ENCODE measurements around the gene CENPB.

Gene CENPB

DNA sequence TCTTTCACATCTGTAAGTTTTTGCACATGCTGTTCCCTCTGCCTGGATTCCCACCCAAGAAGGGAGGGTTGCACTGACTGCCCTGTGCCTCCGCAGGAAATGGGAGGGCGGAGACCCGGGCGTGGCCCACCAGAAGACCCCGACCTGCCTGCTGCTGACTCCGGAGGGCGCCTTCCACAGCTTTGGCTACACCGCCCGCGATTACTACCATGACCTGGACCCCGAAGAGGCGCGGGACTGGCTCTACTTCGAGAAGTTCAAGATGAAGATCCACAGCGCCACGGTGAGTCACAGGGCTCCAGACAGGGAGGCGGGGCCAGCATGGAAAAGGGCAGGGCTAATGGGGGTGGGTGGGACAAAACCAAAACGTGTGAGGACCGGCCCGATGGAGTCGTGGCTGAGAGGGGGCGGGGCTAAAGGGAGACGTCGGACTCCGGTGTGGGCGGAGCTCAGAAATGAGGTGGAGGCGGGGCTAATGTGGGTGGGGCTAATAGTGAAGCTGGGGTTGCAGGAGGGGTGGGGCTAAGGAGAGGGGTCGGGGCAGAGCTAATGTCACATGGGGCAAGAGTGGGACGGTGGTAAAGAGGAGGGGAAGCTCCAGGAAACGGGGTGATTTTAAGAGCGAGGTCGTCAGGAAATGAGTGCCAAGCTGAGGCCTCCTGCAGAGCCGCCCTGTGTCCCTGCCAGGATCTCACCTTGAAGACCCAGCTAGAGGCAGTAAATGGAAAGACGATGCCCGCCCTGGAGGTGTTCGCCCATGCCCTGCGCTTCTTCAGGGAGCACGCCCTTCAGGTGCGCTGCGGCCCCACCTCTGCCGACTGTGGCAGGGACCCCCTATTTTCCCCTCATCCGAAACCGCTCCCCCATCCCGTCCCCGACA is 41.5 kb downstream of the CENPB start:
- Histone ChIP-seq H2AFZ (ENCODE audit: low read depth) (no peak overlapping the region; the same call in 1 of the 2 replicates), H3K9ac (no peak overlapping the region), H3K27ac (no peak overlapping the region)

DNA sequence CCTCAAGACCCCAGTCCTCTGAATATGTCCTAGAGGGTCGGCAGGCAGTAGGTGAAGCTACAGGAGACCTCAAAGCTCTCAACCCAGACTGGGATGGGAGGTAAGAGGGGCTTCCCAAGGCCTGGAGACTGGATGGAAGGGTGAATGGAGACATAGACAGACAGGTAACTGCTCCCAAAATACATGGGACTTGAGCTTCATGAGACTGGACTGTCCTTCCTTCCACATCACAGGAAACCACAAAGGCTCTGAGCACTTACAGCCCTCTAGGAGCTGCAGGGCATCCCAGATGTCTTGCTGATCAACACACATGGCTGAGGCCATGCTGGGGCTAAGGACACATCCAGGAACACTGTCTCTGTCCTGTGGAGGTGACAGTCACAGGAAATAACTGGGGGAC is 42.5 kb downstream of the CENPB start:
- no peaks in the 10 kb centered on the region for H3K4me1 ChIP-seq (ENCODE audit: low read depth, poor library complexity, severe bottlenecking)
- H3K4me3 ChIP-seq (IDR thresholded peaks at IDR 0.05; ENCODE audit: insufficient read depth, low read depth, low read length), result no peak overlapping the region
- H3K27me3 ChIP-seq (ENCODE audit: insufficient read depth, low read depth), result no peaks in the 10 kb centered on the region
- TF ChIP-seq, protein P1, sequence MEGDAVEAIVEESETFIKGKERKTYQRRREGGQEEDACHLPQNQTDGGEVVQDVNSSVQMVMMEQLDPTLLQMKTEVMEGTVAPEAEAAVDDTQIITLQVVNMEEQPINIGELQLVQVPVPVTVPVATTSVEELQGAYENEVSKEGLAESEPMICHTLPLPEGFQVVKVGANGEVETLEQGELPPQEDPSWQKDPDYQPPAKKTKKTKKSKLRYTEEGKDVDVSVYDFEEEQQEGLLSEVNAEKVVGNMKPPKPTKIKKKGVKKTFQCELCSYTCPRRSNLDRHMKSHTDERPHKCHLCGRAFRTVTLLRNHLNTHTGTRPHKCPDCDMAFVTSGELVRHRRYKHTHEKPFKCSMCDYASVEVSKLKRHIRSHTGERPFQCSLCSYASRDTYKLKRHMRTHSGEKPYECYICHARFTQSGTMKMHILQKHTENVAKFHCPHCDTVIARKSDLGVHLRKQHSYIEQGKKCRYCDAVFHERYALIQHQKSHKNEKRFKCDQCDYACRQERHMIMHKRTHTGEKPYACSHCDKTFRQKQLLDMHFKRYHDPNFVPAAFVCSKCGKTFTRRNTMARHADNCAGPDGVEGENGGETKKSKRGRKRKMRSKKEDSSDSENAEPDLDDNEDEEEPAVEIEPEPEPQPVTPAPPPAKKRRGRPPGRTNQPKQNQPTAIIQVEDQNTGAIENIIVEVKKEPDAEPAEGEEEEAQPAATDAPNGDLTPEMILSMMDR (conservative IDR thresholded peaks at IDR 0.05; ENCODE audit: low read depth, low read length), result no peak
- H3K27ac ChIP-seq, result no peak overlapping the region
- H4K20me1 ChIP-seq (ENCODE audit: insufficient read depth), result no peaks in the 10 kb centered on the region
- H3K9ac ChIP-seq, result no peak overlapping the region
- no peak overlapping the region for H3K4me2 ChIP-seq
- H3K79me2 ChIP-seq (ENCODE audit: insufficient read depth, low read depth), result no peaks in the 10 kb centered on the region
- no peak overlapping the region for H2AFZ ChIP-seq (ENCODE audit: low read depth)
- no peaks in the 10 kb centered on the region for H3K36me3 ChIP-seq (ENCODE audit: insufficient read depth)

More for the DNA sequence above, 41.5 kb downstream of the CENPB start:
- Histone ChIP-seq H4K20me1 (ENCODE audit: insufficient read depth) (no peaks in the 10 kb centered on the region), H3K27me3 (ENCODE audit: insufficient read depth, low read depth) (no peaks in the 10 kb centered on the region), H3K4me2 (no peak overlapping the region), H3K4me1 (ENCODE audit: low read depth, poor library complexity, severe bottlenecking) (no peaks in the 10 kb centered on the region), H3K4me3 (IDR thresholded peaks at IDR 0.05; ENCODE audit: insufficient read depth, low read depth, low read length) (no peak overlapping the region), H3K79me2 (ENCODE audit: insufficient read depth, low read depth) (no peaks in the 10 kb centered on the region), H3K36me3 (ENCODE audit: insufficient read depth) (no peaks in the 10 kb centered on the region)
- TF ChIP-seq, protein P1 (conservative IDR thresholded peaks at IDR 0.05; ENCODE audit: low read depth, low read length), result no peak

DNA sequence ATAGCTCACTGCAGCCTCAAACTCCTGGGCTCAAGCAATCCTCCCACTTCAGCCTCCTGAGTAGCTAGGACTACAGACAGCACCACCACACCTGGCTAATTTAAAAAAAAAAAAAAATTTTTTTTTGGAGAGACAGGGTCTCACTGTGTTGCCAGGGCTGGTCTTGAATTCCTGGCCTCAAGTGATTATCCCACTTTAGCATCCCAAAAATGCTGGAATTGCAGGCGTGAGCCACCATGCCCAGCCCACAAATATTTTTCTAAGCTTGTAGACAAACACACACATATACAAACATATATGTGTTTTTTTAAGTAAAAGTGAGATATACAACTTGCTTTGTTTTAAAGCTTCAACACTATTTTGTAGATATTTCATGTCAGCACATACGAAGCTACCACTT is 43.3 kb downstream of the CENPB start:
- H3K9ac ChIP-seq, result no peak overlapping the region
- no peak overlapping the region for H2AFZ ChIP-seq (ENCODE audit: low read depth)
- H3K27ac ChIP-seq, result no peak overlapping the region
- no peak overlapping the region for H3K4me2 ChIP-seq
- no peaks in the 10 kb centered on the region for H3K4me1 ChIP-seq (ENCODE audit: low read depth, poor library complexity, severe bottlenecking)
- no peaks in the 10 kb centered on the region for H3K79me2 ChIP-seq (ENCODE audit: insufficient read depth, low read depth)
- no peaks in the 10 kb centered on the region for H4K20me1 ChIP-seq (ENCODE audit: insufficient read depth)
- TF ChIP-seq, protein P1 (conservative IDR thresholded peaks at IDR 0.05; ENCODE audit: low read depth, low read length), result no peak
- H3K36me3 ChIP-seq (ENCODE audit: insufficient read depth), result no peaks in the 10 kb centered on the region
- H3K27me3 ChIP-seq (ENCODE audit: insufficient read depth, low read depth), result no peaks in the 10 kb centered on the region
- H3K4me3 ChIP-seq (IDR thresholded peaks at IDR 0.05; ENCODE audit: insufficient read depth, low read depth, low read length), result no peak overlapping the region

DNA sequence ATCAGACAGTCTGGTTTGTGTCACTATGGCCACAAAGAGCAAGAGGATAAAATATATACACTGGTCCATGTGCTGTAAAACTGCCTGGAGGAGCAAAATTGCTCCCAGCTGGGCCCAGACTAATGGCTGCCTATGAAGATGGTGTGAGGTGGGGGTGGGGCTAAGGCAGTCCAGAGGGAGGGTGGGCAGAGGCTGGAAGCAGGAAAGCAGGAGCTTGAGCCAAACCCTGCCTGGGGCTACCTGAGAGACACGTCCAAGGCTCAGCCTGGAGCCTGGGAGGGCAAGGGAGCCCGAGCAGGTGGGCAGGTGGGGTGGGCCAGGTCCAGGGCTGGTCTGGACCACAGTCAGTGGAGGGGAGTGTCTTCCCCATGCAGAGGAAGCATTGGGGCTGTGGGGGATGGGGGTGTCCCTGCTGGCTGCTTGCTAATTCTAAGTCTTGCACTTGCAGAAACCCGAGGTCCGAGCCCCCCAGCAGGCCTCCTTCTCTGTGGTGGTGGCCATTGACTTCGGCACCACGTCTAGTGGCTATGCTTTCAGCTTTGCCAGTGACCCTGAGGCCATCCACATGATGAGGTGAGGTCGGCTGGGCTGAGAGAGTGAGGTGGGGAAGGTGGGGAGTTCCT is 44.6 kb downstream of the CENPB start:
- H3K27ac ChIP-seq, result no peak overlapping the region
- H2AFZ ChIP-seq (ENCODE audit: low read depth), result no peak overlapping the region
- H3K79me2 ChIP-seq (ENCODE audit: insufficient read depth, low read depth), result no peaks in the 10 kb centered on the region
- H3K9ac ChIP-seq, result no peak overlapping the region
- H4K20me1 ChIP-seq (ENCODE audit: insufficient read depth), result no peaks in the 10 kb centered on the region
- TF ChIP-seq, protein P1 (conservative IDR thresholded peaks at IDR 0.05; ENCODE audit: low read depth, low read length), result no peak
- no peaks in the 10 kb centered on the region for H3K36me3 ChIP-seq (ENCODE audit: insufficient read depth)
- no peak overlapping the region for H3K4me3 ChIP-seq (IDR thresholded peaks at IDR 0.05; ENCODE audit: insufficient read depth, low read depth, low read length)
- H3K4me1 ChIP-seq (ENCODE audit: low read depth, poor library complexity, severe bottlenecking), result no peaks in the 10 kb centered on the region
- H3K27me3 ChIP-seq (ENCODE audit: insufficient read depth, low read depth), result no peaks in the 10 kb centered on the region
- no peak overlapping the region for H3K4me2 ChIP-seq
